Tongue (tissue), 2 donors: ENCODE measurements around the gene CD83. TPM values are rescaled to one million over a fixed set of nuclear protein-coding genes. Genes with fewer than 3 reads are reported as not detected.
"Not testable (repeated sequence)": the region's sequence is repeated elsewhere in the genome, so short reads cannot be mapped to it uniquely, and the experiment has no call there.

Experiments
- DNase-seq: peaks from one replicate; pipeline ENCODE4 v3.0.0-alpha.2; 2015
- total RNA-seq: library from RNA; depleted of rRNA; stranded (reverse); fragments of >200 nt; gene quantifications from one replicate; pipeline ENCODE4 v1.2.3, GENCODE V29; 2014

CD83 gene
- total RNA-seq, result 16.7 TPM

GRCh38 chr6:14117158-14118090, at the start of gene CD83:
CD83 (plus strand) TSS chr6:14117772; CDS start chr6:14117812, 40 bp downstream.
- DNase-seq, result peak; percentile 79

GRCh38 chr6:14068133-14068532, 49.4 kb upstream of the CD83 start:
- no peak for DNase-seq

GRCh38 chr6:14068623-14069022, 48.9 kb upstream of the CD83 start:
- no peak for DNase-seq

GRCh38 chr6:14070457-14070856, 47.1 kb upstream of the CD83 start:
- DNase-seq, result no peak

GRCh38 chr6:14072084-14072483, 45.5 kb upstream of the CD83 start:
- DNase-seq, result no peak

GRCh38 chr6:14073561-14074354, 43.8 kb upstream of the CD83 start:
- not testable (repeated sequence) for DNase-seq

GRCh38 chr6:14074476-14075094, 43.0 kb upstream of the CD83 start:
- no peak for DNase-seq

- peak; percentile 45 for DNase-seq
These were observed 42.5 kb upstream of the CD83 start for GRCh38 chr6:14075095-14075503.

- DNase-seq, result no peak
These were observed 40.2 kb upstream of the CD83 start for GRCh38 chr6:14077193-14077867.

GRCh38 chr6:14079433-14079832, 38.1 kb upstream of the CD83 start:
- peak; percentile 54 for DNase-seq

GRCh38 chr6:14079971-14080370, 37.6 kb upstream of the CD83 start:
- no peak for DNase-seq

GRCh38 chr6:14081126-14081525, 36.4 kb upstream of the CD83 start:
- no peak for DNase-seq

- DNase-seq, result no peak
These were observed 34.8 kb upstream of the CD83 start for GRCh38 chr6:14082771-14083170.

- no peak for DNase-seq
These were observed 34.3 kb upstream of the CD83 start for GRCh38 chr6:14083262-14083661.

- no peak for DNase-seq
These were observed 33.8 kb upstream of the CD83 start for GRCh38 chr6:14083751-14084150.

- DNase-seq, result no peak
These were observed 33.2 kb upstream of the CD83 start for GRCh38 chr6:14084388-14084787.

GRCh38 chr6:14085176-14085787, 32.3 kb upstream of the CD83 start:
- no peak for DNase-seq

- DNase-seq, result no peak
These were observed 30.9 kb upstream of the CD83 start for GRCh38 chr6:14086701-14087100.

GRCh38 chr6:14088600-14089192, 28.9 kb upstream of the CD83 start:
- no peak for DNase-seq

- DNase-seq, result no peak
These were observed 28.3 kb upstream of the CD83 start for GRCh38 chr6:14089224-14089623.

GRCh38 chr6:14091339-14091978, 26.1 kb upstream of the CD83 start:
- DNase-seq, result no peak
